HG02571 (cell line): Measurements from ENCODE around the gene BMX.

ENCODE experiments used
- ATAC-seq: cut with Tn5 transposase; IDR thresholded peaks from one replicate; pipeline ENCODE4 v1.9.1; 2021; ENCODE audit warnings: mild to moderate bottlenecking, moderate library complexity; ENCODE audit not compliant: unreplicated experiment

The BMX gene

DNA sequence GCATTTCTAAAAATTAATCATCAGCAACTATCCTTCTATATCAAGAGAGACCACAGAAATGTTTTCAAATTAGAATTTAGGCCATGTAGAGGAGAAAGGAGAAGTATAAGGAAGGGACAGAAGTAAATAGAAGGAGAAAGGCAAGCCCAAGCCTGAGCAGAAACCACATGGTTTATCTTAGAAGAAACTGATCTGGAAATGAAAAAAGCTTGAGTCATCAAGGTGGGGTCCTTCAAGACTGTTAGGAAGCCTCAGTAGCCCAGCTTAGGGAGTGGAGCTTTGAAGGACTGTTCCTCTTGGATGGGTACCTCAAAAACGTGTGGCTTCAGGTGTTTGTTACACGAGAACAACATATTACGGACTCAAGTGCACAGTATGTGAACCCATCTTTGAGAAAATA is 4.5 kb downstream of the BMX start:
- ATAC-seq: no peak

DNA sequence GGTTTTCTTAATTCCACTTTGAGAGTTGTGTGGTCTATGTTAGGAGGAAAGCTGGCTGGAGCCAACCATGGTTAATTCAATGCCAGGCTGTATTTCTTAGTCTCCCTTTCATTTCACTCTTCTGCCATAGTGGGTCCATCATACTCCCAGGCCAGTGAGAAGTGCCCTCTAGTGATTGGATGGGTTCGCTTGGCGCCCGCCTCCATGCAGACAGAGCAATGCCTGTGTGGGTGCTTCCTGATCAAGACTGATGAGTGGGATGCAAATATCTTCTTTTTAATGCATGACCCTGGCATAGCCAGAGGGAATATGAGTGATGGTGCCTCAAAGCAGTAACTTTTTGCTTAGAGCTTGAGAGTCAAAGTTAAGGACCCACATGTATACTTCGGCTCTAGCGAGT is 6.4 kb downstream of the BMX start:
- ATAC-seq: no peak

DNA sequence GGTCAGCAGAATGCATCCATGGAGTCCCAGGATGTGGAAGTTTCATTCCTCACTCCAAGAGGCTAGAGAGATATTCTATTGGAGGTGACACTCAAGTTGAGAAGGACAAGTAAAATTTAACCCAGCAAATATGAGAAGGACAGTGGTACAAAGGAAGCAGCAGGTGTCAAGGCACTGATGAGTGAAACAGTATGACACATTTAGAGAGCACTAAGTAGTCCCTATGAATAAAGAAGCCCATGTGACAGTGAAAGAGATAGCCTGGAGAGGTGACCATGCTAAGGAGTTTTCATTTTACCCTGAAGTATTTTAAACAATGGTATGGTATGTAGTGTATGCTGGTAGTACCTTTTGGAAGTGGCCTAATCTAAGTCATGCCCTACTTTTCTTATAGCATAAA is 9.2 kb downstream of the BMX start:
- no peak for ATAC-seq

DNA sequence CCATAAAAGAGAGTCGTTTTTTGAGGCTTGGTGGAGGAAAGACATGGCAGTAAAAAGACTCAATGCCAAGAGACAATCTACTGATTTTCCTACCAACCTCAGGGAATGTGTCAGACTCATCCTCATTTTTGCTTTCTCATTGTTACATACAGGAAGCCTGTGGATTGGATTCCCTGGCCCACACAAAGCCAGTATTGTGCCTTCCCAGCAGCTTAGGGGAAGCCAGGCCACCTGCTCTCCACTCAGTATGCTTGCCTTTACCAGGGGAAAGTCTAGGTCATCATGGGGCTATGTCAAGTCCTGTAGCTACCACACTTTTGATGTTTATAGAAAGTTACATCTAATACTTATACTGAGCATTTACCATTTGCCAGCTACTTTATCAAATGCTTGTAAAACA is 11.0 kb downstream of the BMX start:
- ATAC-seq: no peak

DNA sequence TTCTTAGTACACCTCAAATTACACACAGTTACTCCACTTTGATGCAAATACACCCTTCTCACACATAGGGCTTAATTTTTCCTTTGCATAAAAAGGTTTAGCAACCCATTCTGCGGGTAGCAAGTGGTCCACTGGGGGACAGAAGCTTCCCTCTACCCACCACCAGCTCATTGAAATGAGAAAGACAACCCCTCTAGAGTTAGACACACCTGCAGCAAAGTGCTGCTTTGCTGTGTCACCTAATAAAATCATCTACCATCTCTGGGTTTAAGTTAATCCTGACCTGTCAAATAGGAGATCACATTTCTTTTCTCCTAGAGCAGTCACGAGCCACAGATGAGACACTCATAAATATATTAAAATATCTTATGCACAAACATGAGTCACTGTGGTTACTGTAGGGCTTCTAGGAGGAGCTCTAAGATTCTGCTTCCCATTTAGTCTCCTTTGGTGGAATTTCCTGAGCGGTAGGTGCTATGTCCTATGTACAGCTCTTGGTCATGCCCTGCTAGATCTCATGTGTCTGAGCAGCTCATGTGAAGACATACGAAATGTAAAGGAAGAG is 11.9 kb downstream of the BMX start:
- ATAC-seq: no peak

DNA sequence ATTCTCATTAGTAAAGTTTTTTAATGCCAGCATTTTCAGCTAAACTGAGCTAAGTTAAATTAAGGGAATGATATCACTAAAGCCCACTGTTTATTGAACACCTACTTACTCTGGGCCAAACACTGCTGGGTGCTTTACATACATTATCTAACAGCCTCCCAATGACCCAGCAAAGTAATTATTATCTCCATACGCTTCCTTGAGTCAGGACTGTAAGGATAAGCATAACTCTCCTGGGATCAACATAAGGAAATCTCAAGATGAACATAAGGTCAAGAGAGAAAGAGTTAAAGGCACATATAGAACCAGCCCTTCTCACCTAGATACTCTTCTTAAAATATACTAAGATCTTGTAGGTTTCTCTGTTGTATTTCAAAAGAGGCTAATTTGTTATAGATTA is 13.7 kb downstream of the BMX start:
- no peak for ATAC-seq

DNA sequence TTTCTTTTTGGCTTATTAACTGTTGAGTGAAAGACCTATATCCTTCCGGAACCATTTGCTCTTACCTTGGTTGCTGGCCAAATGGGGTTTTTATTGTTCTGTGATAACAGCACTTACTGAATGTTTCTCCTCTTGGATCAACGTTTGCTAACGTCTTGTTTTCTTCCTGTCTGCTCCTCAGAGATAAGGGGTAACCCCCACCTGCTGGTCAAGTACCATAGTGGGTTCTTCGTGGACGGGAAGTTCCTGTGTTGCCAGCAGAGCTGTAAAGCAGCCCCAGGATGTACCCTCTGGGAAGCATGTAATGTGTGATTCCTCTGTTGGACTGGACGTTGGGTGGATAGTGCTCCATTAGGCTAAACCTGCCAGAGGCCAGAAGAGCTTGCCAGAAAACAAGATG is 15.3 kb downstream of the BMX start:
- no peak for ATAC-seq

DNA sequence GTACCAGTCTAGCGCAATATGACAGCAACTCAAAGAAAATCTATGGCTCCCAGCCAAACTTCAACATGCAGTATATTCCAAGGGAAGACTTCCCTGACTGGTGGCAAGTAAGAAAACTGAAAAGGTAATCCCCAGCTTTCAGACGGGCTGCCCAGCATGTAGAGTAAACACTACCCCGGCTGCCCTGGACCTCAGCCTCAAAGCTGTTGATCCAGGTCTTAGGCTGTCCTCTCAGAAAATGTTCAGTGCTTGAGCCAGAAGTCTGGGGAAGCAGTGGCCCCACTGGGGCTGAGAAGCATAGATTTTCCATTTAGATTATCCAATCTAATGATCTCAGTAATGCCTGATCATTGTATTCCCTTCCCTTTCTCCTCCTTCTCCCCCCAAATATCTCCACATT is 21.9 kb downstream of the BMX start:
- no peak for ATAC-seq

DNA sequence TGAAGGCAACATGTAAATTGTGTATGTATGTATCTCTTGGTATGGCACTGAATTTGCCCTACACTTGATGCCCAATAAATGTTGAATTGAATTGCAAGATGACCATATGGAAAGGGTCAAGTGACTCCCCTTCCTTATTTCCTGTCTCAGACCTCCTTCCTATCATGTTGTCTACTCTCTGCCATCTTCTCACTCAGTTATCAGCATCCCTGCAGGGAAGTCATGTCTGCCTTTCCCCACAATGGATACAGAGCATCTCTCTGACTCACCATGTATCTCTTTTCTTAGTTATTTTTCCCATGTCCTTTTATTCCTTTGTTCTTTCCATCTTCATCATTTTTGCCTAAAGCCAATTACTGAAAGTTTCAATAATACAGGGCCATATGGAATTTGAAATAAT is 22.5 kb downstream of the BMX start:
- no peak for ATAC-seq

DNA sequence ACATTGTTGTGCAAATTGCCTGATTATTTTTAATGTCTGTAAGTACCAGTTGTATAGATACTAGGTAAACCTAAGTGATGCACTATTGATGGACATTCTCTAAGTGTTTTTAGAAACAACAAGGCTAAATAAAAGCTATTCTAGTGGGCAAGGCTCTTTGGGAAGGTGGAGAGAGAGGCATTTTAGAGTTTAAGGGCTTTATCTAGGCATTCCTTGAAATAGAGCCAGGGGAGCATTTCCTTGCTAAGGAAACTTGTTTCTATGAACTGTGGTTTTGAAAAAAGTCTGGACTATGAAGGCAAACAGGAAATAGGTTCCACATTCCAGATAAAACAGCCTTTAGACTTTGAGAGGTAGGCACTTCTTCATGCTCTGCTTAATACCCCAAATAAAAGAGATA is 23.8 kb downstream of the BMX start:
- no peak for ATAC-seq

DNA sequence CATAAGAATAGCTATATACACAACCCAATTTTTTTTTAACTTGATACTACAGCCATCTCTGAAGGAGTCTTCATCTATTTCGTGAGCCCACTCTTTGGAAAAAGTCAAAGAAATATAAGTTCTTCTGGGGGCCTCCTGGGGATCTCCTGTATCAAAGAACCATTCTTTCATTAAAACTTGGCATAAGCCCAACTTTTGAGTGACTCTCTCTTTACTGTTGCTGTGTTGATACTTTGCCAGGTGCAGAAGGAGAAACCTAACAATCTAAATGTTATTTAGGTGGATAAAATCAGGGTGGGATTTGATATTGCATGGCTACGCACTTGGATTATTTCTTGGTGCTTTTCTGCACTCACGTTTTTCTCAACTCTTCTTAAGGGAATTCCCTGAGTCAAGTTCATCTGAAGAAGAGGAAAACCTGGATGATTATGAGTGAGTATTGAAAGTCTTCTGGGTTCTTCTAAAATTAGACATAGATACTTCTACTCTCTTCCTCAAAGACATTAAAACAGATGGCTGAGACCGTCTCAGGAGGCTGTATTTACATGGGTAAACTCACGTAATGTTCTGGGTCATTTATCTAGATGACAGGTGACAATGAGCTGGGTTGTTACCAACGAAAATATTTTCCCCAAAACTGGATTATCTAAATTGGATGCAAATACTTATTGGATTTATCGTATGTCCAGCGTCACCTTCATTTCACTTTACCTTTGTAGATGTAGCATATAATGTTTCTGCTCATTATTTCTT is 25.2 kb downstream of the BMX start:
- no peak for ATAC-seq

DNA sequence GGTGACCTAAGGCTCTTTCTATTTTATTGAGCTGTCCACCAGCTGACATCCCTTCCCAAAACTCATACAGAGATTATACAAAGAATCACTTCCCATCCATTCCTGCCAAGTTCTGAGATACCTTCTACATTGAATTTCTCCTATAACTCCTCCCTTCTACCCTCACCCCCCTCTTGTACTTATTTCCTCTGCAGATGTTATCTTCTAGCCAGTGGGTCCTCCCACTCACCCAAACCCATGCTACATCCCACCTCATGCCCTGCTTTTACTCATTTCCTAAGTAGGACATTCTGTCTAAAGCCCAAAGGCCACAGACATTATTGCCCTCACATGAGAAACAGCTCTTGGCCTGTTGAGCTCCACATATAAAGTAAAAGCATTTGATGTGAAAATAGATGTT is 28.6 kb downstream of the BMX start:
- no peak for ATAC-seq

DNA sequence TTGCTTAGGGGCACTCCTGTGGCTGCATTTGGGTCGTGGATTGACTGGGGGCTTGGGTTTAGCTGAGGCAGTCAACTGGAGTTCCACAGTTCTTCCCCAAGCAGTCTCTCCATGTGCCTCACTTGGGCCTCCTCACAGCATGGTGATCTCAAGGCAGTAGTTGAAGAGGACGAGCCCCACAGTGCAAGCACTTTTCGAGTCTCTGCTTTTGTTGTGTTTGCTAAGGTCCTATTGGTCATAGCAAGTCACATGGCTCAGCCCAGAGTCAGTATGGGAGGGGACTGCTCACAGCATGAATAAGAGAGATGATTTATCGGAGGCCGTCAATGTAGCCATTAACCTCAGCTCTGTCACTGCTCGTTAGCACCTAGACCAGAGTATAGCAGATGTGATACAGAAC is 29.7 kb downstream of the BMX start:
- no peak for ATAC-seq

DNA sequence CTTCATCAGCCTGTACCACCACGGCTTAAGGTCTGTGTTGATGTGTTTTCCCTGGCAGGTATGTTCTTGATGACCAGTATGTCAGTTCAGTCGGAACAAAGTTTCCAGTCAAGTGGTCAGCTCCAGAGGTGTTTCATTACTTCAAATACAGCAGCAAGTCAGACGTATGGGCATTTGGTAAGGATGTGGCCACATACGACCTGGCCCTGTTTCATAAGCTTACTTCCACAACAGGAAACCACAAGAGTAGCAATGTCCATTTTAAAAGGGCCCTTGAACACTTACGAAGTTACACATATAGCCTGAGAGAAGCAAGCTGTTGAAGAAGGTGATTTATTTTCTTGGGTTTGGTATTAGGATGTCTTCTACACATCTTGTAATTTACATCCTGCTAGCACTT is 46.1 kb downstream of the BMX start:
- no peak for ATAC-seq

DNA sequence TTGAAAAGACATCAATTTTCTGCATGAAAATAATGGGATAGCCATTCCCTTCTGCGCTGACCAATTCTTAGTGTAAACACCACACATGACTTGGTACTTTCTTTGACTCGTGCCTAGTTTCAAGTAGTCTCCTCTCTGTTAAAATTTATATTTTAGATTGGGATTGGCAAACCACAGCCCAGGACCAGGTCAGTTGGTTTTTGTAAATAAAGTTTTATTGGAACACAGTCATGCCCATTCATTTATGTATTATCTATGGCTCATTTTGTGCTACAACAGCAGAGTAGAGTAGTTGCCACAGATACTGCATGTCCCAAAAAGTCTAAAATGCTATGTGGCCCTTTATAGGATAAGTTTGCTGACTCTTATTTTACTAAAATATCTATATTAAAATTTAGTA is 46.7 kb downstream of the BMX start:
- ATAC-seq: no peak

DNA sequence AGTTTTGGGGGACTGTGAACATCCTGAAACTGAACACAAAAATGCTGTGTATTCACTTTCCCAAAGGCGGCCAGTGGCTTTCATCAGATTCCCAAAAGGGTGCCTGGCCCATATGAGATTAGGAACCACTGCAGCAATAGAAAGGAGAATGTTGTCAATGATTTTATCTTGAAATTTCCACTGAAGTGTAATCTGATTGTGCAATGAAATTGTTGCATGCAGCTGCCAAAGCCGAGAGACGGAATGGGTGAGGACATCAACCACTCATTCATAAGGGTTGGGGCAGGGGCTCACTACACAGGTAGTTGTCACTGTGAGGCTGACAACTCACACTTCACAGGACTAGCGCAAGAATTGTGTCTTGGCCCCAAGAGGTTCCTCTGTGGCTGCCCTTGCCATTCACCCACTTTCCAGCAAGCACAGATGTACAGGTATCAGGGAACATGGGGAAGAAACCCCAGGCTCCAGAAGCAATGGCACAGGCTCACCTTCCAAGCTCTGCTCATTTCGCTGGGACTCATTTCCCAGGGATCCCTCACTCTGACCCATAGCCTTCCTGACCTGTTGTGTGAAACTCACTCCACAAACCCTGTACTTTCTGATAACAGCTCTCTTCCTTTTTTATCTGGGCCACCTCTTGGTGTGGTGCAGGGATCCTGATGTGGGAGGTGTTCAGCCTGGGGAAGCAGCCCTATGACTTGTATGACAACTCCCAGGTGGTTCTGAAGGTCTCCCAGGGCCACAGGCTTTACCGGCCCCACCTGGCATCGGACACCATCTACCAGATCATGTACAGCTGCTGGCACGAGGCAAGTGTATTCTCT is 48.8 kb downstream of the BMX start:
- ATAC-seq: no peak

DNA sequence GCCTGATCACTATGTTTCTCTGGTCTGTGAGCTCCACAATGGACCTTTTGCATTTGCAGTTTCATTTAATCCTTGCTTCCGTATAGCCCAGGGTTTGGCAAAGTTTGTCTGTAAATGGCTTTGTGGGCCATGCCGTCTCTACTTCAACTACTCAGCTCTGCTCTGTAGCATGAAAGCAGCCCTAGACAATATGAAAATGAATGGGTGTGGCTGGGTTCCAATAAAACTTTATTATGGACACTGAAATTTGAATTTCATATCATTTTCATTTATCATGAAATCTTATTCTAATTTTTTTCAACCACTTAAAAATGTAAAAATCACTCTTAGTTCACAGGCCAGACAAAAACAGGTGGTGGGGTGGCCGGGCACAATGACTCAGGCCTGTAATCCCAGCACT is 58.6 kb downstream of the BMX start:
- no peak for ATAC-seq

DNA sequence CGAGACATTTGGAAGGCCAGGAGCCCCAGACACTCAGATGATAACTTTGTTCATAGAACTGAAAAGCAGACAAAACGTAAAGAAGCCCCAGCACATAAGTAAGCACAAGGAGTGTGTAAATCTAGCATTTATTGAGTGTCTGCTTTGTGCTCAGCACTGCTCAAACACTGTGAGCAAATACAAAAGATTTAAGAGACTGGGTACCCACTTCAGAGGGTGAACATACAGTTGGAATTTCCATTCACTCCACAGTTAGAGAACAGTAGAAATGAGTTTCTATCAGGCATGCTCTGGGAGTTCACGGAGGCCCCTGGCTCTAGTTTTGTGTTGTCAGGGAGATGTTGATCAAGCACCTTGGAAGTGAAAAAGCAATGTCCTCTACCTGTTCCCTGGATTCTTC is 60.3 kb downstream of the BMX start:
- no peak for ATAC-seq

DNA sequence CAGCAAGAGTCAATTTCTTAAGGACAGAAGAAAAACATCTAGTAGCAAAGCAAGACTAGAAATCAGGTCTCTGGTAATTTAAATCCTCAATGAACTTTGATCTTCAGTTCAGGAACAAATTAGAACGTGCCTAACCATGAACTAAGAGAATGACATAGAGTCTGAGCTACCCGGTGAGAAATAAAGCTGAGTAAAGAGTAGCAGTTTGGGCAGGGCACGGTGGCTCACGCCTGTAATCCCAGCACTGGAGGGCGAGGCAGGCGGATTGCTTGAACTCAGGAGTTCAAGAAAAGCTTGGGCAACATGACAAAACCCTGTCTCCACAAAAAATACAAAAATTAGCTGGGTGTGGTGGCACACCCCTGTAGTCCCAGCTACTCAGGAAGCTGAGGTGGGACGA is 62.4 kb downstream of the BMX start:
- ATAC-seq: no peak

DNA sequence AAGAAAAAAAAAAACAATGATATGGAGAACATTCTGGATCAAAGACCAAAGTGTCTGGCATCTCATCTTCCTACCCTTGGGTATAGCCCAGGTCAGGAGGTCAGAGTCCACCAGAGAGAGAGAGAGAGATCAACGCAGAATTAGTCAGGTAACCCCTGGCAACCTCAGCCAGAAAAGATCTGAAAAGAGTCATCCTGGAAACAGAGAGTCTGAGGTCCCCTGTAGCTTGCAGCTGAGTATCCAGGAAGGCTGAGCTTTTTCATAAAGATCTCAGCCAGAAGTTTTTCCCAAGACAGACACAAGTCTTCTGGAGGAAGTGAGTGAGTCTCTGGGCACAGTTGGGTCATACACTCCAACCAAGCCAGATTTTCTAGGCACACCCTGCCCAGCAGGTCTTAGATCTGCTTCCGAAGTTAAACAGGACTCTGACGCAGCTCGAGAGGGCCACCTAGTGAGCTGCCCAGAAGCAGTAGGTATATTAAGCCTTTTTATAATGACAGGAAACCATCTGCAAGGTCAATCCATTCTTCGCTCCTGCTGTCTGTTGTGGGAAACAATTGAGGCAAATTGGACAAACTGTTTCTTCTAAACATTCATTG is 64.5 kb downstream of the BMX start:
- ATAC-seq: no peak

DNA sequence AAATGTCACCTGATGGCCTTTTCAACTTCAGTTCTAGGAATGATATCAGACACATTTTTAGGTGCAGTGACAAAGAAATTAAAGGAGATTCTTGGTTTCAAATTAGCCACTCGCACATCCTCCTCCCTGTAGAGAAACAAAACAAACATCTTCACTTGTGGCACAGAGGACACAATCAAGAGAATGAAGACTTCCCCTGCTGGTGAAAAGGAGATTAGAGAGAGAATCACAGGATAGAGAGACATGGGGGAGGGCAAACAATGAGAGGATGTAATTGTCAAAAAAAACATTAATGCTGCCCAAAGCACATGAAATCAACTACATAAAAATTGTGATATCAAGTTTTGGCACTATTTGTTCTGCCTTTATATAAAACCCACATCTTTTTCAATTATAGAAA is 65.6 kb downstream of the BMX start:
- no peak for ATAC-seq

DNA sequence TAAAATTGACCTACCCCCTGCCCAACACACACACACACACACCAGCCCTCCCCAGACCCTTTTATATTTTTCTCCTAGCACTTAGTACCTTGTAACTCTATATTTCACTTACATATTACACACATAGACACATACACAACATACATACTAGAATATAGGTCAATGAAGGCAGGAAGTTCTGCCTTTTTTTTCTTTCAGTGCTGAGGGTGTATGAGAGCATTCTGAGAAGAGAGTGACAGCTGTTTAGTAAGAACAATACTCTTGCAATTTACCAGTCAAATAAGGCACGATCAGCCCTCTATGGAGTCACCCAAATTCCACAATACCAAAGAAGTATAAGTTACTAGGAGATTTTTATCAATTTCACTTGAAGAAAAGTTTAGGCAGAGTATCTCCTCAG is 66.7 kb downstream of the BMX start:
- no peak for ATAC-seq
